HG02759 (cell line): ENCODE measurements around the gene KRT86.
"Not testable (repeated sequence)": the region's sequence is repeated elsewhere in the genome, so short reads cannot be mapped to it uniquely, and the experiment has no call there.

Experiments used
- ATAC-seq: cut with Tn5 transposase; IDR thresholded peaks from one replicate; pipeline ENCODE4 v1.9.1; 2021; ENCODE audit warnings: mild to moderate bottlenecking, moderate library complexity; ENCODE audit not compliant: unreplicated experiment

Gene KRT86

DNA sequence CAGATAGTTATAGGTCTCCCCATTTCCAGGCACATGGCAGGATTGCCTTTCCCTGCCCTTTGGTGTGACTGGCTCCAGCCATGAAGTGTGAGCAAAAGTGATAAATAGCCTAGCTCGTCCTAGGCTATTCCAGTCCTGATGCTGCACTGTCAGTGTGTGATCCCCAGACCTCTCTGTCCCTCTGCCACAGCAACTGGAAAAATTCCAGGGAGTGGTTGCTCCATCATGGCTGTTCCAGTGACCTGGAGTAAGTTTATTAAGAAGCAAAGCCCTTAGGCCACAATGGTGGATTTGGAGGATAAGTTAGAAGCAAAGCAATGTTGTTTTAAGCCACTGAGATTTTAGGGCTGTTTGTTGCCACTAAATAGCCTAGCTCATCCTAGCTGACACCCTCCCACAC is 56.6 kb downstream of the KRT86 start:
- no peak for ATAC-seq

DNA sequence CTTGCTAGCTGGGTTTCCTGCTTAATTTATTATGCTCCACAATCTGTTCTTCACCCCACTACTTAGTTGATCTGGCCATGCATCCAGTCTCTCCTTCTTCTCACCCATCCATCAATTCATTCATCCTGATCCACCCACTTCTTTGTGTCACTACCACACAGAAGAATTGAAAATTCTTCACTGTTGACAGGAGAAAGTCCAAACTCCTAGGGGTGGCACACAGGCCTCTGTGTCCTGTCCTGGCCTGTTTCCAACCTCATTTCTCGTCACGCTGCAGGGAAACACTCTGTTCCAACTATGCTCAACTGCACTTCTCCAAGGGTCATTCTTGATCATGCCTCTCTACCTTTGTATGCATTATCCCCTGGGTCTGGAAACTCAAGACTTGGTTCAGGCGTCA is 57.4 kb downstream of the KRT86 start:
- ATAC-seq, result no peak

DNA sequence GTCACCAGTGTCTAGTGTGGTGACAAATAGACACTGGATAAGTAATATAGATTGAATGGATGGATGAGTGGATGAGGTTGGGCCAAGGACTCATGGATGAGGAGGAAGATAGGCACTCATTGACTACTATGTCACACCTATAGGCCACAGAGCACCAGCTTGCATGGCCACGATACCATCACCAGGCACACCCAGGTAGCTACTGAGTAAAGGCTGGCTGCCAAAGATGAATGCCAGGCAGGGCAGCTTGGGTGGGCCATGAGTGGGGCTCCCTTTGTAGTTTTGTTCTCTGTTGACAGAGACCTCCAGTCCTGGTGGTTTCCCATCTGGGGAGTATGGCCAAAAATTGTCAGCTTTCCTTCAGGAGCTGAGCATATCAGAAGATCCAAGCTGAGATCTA is 57.9 kb downstream of the KRT86 start:
- no peak for ATAC-seq

DNA sequence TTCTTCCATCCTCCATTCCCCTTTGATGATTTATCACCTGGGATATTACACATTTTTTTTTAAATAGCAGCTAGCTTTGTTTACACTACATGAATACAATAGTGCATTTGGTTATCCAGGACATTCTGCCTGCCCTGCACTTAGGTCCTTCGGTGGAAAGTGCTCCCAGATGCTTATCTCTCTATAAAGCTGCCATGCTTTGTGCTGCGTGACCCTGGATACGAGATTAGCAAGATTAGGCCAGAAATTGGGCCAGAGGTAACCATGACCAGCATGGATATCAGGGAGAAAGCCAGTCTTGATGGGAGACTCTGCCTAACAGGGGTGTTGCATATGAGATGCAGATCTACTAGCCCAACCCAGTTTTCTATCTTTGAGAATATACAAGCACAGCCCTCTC is 58.9 kb downstream of the KRT86 start:
- no peak for ATAC-seq

DNA sequence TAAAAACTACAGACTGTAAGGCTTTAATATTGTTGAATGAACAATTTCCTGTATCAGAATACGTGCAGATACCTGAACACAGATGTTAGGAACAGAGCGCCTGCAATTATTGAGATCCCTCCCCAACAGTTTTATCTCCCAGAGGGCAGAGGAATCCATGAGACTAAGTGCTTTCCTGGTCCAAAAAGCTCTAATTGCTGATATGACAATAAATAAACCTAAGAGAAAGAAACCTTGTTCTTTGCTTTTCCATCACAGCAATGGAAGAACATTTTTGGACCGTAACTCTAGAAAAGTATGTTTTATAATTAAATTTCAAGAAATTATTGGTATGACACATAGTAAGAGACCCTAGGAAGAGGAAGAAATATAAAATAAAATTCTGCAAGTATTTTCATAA is 59.7 kb downstream of the KRT86 start:
- ATAC-seq, result no peak

DNA sequence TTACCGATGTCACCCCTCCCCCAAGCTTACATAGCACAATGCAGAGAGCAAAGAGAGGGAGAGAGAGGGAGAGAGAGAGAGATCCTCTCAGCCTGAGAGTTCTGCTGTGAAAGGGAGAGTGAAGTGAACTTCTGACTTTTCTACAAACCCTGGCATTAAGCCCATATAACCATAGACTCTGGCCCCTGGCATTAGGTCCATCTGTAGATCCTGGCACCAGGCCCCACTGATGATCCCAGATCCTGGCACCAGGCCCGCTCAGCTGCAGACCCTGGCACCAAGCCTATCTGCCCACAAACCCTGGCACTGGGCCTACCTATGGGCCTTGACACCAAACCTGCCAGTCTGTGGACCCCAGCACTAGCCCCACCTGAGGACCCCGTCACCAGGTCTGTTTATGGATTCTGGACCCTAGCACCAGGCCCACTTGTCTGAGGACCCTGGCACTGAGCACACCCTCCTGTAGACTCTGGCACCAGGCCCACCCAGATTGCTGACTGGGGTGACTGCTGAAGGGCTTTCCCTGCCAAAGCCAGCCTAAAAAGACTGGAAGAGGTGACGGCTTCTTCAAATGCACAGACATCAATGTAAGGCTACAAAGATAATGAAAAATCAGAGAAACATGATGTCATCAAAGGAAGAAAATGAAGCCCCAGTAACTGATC is 61.3 kb downstream of the KRT86 start:
- ATAC-seq, result no peak

DNA sequence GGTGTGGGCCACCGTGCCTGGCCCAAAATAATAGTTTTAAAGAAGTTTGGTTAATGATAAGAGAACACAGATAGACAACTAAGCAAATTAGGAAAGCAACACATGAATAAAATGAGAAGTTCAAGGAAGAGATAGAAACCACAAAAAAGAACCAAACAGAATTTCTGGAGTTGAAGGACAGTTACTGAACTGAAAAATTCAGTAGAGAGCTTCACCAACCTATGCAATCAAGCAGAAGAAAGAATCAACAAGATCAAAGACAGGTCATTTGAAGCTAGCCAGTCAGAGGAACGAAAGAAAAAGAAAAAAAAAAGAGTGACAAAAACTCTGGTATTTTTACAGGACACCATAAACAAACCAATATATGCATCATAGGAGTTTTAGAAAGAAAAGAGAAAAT is 62.2 kb downstream of the KRT86 start:
- no peak for ATAC-seq

DNA sequence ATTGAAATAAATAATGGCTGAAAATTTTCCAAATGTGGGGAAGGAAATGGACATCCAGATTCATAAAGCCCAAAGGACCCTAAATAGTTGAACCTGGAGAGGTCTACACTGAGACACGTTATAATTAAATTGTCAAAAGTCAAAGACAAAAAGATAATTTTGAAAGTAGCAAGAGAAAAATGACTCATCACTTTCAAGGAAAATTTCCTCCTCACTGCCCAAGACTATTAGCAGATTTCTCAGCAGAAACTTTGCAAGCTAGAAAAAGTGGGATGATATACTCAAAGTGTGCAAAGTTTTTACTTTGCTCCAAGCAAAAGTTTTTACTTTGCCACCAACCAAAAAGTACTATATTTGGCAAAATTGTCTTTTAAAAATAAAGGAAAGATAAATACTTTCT is 62.6 kb downstream of the KRT86 start:
- ATAC-seq, result no peak

DNA sequence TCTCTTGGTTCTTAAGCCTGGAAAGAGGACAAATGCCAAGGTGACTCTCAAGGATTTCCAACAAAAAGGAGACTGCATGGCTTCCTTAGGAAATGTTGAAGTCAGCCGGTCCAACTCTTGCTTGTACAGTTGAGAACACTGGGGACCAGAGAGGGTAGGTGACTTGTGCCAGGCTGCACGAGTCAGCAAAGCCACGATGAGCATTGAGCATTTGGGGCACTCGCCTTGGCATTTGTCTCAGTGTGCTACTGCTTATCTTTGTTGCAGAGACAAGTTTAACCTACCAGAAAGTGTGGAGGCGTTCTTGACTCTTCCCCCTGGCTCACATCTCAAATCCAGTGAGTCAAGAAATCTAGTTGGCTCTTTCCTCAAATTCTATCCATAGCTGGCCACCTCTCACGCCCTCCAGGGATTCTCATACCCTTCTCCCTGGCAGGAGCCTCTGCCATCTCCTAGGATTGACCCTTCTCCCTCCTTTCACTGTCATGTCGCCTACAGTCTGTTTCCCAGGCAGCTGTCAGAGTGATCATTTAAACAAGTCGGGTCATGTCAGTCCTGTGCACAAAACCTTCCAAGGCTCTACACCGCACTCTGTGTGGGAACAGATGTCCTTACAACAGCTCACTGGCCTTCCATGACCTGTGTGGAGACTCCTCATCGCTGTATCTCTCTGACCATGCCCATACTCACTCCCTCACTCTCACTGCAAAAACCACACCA is 64.0 kb downstream of the KRT86 start:
- ATAC-seq, result no peak

DNA sequence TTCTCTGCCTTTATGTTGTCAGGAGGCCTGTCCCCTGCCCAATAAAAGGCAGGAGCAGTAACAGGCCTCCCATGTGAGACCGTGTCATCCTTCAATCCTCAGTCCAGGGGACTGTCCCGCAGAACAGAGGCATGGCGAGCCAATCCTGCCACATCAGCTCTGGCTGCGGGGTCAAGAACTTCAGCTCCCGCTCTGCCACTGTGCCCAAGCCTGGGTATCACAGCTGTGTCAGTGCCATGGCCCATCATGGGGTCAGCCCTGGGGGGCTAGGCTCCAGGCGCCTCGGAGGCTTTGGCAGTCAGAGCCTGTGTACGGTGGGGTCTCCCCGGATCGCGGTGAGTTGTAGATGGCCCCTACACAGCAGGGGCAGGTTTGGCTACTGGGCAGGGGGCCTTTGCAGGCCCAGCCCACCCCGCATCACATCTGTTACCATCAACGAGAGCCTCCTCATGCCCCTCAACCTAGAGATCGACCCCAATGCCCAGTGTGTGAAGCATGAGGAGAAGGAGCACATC is 66.7 kb downstream of the KRT86 start:
- ATAC-seq, result no peak

DNA sequence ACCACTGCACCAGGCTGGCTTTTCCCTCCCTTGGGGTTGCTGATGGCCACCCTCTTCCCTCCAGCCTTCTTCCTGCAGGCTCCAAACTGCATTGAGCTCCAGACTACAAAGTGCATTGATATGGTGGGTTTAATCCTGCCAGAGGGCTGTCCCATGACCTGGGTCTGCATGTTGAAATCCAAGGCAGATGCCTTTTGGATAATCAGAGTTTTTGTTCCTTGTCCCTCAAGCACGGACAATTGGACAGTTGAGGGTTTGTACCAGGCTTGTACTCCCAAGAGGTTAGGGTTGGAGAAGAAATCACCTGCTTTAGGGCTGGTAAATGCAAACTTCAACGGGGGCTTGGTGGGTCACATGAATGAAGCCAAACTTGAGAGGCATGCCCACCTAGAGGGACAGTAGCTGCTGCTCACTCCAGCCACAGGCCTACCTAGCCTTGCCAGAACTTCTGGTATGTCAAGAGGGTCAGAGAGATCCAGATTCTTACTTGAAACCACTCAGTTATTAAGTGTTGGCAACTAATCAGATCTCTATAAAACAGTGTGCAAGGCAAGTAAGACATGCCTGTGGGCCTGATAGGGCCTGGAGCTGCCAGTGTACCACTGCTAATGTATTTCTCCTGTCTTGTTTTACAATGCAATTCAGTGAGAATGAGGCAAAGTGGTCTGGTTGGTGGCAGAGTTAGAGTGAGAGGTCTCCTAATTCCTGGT is 68.5 kb downstream of the KRT86 start:
- no peak for ATAC-seq

DNA sequence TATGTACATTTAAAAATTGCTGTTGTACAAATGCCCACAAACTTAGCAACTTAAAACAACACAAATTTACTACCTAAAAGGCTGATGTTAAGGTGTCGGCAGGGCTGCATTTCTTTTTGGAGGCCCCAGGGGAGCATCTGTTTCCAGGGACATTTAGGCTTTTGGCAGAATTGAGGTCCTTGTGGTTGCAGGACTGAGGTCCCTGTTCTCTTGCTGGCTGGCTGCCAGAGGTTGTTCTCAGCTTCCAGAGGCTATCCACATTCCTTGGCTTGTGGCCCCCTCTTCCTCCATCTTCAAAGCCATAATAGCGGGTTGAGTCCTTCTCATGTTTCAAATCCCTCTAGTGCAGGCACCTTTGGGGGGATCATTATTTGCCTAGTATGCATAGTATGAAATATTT is 69.1 kb downstream of the KRT86 start:
- no peak for ATAC-seq

DNA sequence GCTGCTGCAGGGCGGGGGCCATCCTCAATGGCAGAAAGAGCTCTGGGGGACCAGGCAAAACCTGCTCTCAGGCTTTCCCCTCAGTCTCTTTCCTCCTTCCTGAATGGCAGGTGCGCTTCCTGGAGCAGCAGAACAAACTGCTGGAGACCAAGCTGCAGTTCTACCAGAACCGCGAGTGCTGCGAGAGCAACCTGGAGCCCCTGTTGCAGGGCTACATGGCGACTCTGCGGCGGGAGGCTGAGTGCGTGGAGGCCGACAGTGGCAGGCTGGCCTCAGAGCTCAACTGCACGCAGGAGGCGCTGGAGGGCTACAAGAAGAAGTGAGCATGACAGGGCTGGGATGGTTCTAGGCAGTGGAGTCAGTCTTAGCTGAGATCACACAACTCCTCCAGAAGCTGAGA is 69.7 kb downstream of the KRT86 start:
- no peak for ATAC-seq

DNA sequence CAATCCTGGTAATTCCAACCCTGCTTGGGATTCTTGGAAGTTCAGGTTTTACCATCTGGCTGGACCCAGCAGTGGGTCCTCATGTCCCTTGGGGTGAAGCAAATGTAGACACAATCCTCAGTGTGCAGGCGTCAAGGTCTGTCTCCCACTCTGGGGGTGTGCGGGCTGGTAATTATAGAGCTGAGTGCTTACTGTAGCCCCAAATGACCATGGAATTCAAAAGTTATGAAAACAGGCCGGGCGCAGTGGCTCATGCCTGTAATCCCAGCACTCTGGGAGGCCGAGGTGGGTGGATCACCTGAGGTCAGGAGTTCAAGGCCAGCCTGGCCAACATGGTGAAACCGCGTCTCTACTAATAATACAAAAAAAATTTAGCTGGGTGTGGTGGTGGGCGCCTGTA is 70.6 kb downstream of the KRT86 start:
- ATAC-seq, result not testable (repeated sequence)

DNA sequence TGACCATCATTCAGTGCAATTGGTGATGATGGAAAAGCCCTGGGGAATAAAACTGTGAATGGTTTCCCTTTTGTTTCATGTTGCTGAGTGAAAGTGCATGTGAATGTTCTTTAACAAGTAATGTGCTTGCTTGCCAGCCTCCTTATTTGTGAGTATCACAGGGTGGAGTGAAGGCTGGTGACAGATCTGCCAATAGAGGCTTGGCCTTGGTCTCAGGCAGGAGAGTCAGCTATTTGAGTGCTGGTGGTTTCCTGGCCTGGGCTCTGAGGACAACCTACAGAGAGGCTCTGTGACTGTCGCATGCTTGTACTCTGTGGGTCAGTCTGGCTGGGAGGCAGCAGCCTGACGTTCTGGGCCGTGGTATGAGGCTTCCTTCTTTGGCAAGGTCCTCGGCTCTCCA is 72.1 kb downstream of the KRT86 start:
- no peak for ATAC-seq

DNA sequence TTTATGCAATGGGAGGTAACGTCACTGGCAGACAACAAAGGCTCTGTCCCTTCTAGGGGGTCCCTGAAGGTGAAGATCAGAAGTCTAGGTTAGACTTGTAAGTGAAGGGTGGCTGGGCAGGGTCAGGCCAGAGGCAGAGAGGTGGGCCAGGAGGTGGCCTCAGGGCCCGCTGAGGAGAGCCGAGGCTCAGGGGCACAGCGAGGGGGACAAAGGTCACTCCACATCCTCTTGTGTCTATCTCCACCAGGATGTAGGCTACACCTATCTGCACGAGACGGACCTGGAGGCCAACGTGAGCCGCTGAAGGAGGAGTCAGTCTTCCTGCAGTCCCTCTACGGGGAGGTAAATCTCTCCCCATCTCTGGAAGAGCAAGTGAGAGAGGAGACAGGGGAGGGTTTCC is 72.6 kb downstream of the KRT86 start:
- no peak for ATAC-seq

DNA sequence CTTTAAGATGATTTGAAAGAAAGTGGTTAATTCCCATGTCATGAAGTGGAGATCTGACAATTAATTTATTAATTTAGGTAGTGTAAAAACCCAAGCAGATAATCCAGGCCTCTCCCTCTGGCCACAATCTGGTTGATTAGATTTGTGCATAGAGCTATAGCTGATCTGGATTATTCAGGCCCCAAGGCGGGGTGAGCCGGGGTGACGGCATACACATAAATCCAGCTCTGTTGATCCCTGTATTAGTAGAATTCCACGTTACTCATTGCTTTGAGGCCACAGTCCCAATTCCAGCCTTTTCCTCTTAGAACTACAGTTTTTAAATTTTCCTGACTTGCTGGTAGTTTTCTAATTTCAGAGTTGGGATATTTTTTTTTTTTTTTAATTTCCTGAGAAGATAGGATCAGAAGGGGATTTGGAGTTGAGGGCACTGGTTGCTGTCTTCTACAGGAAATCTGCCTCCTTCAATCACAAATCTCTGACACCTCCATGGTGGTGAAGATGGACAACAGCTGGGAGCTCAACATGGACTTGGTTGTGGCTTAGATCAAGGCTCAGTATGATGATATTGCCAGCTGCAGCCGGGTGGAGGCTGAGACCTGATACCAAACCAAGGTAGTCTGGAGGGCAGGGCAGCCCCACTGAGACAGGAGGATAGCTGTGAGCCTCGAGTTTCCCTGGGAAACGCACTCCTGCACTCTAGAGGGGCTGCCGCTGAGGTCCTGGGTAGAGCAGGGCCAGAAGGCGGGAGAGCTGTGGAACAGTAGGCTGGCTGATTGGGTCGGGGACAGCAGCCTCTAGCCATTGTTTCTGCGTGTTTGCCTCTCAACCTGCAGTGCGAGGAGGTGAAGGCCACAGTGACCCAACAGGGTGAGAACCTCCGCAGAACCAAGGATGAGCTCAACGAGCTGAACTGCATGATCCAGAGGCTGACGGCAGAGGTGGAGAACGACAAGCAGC is 73.4 kb downstream of the KRT86 start:
- no peak for ATAC-seq

DNA sequence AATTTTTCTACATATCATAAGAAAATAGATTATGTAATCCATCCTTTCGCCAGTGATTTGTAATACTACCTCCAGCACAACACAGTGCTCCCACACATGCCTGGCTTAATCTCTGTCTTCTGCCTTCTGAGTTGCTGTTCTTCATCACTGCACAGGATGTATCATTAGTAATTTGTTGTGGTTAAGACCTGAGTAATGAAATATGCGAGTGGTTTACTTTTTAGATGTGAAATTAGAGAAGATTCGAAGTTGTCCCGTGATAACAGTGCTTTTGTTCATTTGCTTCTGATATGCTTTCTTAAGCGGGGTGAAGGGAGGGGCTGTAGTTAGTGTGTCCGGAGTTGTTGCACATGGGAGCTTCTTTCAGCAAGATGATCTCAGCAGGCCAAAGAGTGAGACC is 74.8 kb downstream of the KRT86 start:
- no peak for ATAC-seq

DNA sequence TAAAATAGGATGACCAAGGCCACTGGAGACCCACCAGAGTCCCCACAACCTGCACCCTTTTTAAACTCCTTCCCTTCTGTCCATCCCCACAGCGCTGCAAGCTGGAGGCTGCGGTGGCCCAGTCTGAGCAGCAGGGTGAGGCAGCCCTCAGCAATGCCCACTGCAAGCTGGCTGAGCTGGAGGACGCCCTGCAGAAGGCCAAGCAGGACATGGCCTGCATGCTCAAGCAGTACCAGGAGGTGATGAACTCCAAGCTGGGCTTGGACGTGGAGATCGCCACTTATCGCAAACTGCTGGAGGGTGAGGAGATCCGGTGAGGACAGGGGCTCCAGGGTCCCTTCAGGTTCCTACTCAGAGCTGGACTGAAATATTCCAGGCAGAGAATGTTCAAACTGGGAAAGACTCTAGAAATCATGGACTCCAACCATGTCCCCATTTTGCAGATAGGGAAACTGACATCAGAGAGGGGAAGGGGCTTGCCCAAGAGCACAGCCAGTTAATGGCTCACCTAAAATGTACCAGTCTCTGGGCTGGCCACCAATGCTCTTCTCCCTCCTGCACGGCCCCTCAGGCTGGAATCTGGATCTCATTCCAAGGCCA is 75.7 kb downstream of the KRT86 start:
- ATAC-seq, result no peak

DNA sequence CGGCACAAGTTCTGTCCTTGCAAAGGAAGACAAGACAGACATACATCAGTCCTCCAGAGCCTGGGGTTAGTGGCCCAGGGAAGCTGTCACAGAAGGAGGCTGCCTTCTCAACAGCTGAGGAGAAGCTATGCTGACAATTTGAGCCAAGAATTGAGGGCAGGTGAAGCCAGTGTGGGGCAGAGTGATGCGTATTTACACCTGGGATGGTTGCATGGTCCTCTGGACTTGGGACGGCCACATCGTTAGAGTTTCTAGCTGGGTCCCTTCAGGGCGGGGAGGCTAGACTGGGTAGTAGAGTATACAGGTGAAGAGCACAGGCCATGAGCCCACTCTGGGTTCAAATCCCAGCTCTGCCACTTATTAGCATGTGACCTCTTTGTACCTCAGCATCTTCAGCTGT is 76.3 kb downstream of the KRT86 start:
- ATAC-seq, result no peak
